ENCODE measurements around the gene EZH2. TPM values are rescaled to one million over a fixed set of nuclear protein-coding genes. Genes with fewer than 3 reads are reported as not detected.

EZH2 gene
- total RNA-seq, 1 donor from 2014 or later, result 19.7 TPM

DNA sequence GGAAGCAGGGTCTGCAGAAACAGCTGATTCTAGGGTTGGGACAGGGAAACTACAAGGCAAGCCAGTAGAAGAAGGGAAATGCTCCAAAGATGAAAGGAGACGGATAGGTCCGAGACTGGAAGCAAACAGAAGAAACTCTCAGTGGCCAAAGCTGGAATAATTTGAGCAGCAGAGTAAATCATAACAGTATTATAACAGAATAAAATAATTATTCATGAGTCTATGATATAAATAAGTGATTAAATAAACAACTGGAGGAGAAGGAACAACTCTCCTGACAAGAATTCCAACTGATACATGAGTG lies 27.6 kb downstream of the EZH2 start:
- TF ChIP-seq, protein P1, sequence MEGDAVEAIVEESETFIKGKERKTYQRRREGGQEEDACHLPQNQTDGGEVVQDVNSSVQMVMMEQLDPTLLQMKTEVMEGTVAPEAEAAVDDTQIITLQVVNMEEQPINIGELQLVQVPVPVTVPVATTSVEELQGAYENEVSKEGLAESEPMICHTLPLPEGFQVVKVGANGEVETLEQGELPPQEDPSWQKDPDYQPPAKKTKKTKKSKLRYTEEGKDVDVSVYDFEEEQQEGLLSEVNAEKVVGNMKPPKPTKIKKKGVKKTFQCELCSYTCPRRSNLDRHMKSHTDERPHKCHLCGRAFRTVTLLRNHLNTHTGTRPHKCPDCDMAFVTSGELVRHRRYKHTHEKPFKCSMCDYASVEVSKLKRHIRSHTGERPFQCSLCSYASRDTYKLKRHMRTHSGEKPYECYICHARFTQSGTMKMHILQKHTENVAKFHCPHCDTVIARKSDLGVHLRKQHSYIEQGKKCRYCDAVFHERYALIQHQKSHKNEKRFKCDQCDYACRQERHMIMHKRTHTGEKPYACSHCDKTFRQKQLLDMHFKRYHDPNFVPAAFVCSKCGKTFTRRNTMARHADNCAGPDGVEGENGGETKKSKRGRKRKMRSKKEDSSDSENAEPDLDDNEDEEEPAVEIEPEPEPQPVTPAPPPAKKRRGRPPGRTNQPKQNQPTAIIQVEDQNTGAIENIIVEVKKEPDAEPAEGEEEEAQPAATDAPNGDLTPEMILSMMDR (IDR thresholded peaks at IDR 0.05; ENCODE audit: insufficient read depth, low read length, poor library complexity, severe bottlenecking), result no peak
- no peak overlapping the region for H3K4me3 ChIP-seq (ENCODE audit: low read depth, low read length)
- no peaks in the 10 kb centered on the region for H3K27me3 ChIP-seq (ENCODE audit: control insufficient read depth, insufficient read depth, low read length)
- no peaks in the 10 kb centered on the region for H3K36me3 ChIP-seq (ENCODE audit: control insufficient read depth, insufficient read depth, low read length)
- no peak for DNase-seq (ENCODE audit: low read depth)

DNA sequence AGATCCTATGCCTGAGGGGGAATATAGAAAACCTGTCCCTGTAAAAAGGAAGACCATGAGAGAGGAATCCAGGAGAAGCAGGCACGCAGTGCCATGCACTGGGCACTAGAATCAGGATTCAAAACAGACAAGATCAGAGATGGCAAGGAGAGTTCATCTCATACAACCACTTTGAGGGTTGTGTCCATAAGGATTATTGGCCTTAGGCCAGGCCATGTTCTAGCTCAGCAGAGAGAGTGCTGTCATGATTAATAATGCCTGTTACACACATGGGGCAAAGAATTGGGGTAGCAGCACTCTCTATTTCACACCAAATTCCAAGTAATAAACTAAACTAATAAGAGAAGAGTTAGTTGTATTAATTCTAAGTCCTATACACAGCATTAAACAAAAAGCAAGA lies 29.1 kb downstream of the EZH2 start:
- no peaks in the 10 kb centered on the region for H3K36me3 ChIP-seq (ENCODE audit: control insufficient read depth, insufficient read depth, low read length)
- TF ChIP-seq, protein P1 (IDR thresholded peaks at IDR 0.05; ENCODE audit: insufficient read depth, low read length, poor library complexity, severe bottlenecking), result no peak
- H3K27me3 ChIP-seq (ENCODE audit: control insufficient read depth, insufficient read depth, low read length), result no peaks in the 10 kb centered on the region
- no peak for DNase-seq (ENCODE audit: low read depth)
- no peak overlapping the region for H3K4me3 ChIP-seq (ENCODE audit: low read depth, low read length)

GRCh38 chr7:148852272-148852671 lies 31.8 kb downstream of the EZH2 start:
- Histone ChIP-seq H3K36me3 (ENCODE audit: control insufficient read depth, insufficient read depth, low read length) (no peaks in the 10 kb centered on the region), H3K4me3 (ENCODE audit: low read depth, low read length) (no peak overlapping the region), H3K27me3 (ENCODE audit: control insufficient read depth, insufficient read depth, low read length) (no peaks in the 10 kb centered on the region)
- TF ChIP-seq, protein P1 (IDR thresholded peaks at IDR 0.05; ENCODE audit: insufficient read depth, low read length, poor library complexity, severe bottlenecking), result no peak
- DNase-seq (ENCODE audit: low read depth), result no peak

DNA sequence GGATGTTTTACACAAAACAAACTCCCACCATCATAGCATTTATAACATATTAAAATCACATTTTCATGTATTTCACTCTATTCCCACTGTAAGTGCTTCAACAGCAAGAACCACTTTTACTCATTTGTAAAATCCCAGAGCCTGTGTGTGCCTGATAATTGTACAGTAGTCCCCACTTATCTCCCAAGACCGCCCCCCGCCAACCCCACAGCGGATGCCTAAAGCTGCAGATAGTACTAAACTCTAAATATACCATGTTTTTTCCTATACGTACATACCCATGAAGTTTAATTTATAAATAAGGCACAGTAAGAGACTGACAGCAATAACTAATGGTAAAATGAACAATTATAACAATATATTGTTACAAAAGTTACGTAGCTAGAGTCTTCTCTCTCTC lies 33.5 kb downstream of the EZH2 start:
- TF ChIP-seq, protein P1 (IDR thresholded peaks at IDR 0.05; ENCODE audit: insufficient read depth, low read length, poor library complexity, severe bottlenecking), result no peak
- Histone ChIP-seq H3K4me3 (ENCODE audit: low read depth, low read length) (no peak overlapping the region), H3K36me3 (ENCODE audit: control insufficient read depth, insufficient read depth, low read length) (no peaks in the 10 kb centered on the region), H3K27me3 (ENCODE audit: control insufficient read depth, insufficient read depth, low read length) (no peaks in the 10 kb centered on the region)
- no peak for DNase-seq (ENCODE audit: low read depth)

GRCh38 chr7:148849393-148850098 lies 34.5 kb downstream of the EZH2 start:
- H3K4me3 ChIP-seq (ENCODE audit: low read depth, low read length), result no peak overlapping the region
- DNase-seq (ENCODE audit: low read depth), result no peak
- H3K27me3 ChIP-seq (ENCODE audit: control insufficient read depth, insufficient read depth, low read length), result no peaks in the 10 kb centered on the region

More at GRCh38 chr7:148849393-148850098, 34.5 kb downstream of the EZH2 start:
- TF ChIP-seq, protein P1 (IDR thresholded peaks at IDR 0.05; ENCODE audit: insufficient read depth, low read length, poor library complexity, severe bottlenecking), result no peak
- no peaks in the 10 kb centered on the region for H3K36me3 ChIP-seq (ENCODE audit: control insufficient read depth, insufficient read depth, low read length)

Data from kidney epithelial cell (primary cell).